Tibial nerve (tissue), 4 donors: ENCODE measurements around the gene KANSL3. TPM values are rescaled to one million over a fixed set of nuclear protein-coding genes. Genes with fewer than 3 reads are reported as not detected.

Experiments used
- DNase-seq, 2 donors: peaks; one replicate each; pipeline ENCODE4 v3.0.0-alpha.2; 2019; ENCODE audit warnings: low spot score in 2 of 2
- H3K27ac ChIP-seq, 4 donors: fragments of 200-600 bp; sonication (generic) in 3 of 4; one replicate each; pipeline ENCODE4 v1.5.1; 2017 to 2019; ENCODE audit warnings: mild to moderate bottlenecking in 1 of 4
- H3K27me3 ChIP-seq, 2 donors: fragments of 200-600 bp; sonication (generic) in 1 of 2; one replicate each; pipeline versions ENCODE4 v1.5.1 to v1.6.0; 2017 to 2019
- H3K36me3 ChIP-seq, 3 donors: fragments of 200-600 bp; sonication (generic); one replicate each; pipeline ENCODE4 v1.5.1; 2018 to 2019
- H3K4me1 ChIP-seq, 4 donors: fragments of 200-600 bp; sonication (generic) in 3 of 4; one replicate each; pipeline ENCODE4 v1.5.1; 2017 to 2019
- H3K4me3 ChIP-seq, 4 donors: fragments of 200-600 bp; sonication (generic) in 3 of 4; one replicate each; pipeline ENCODE4 v1.5.1; 2017 to 2019; ENCODE audit warnings: mild to moderate bottlenecking in 1 of 4, moderate library complexity in 1 of 4
- H3K9me3 ChIP-seq, 4 donors: fragments of 200-600 bp; sonication (generic) in 3 of 4; one replicate each; pipeline ENCODE4 v1.5.1; 2017 to 2019
- CTCF ChIP-seq, 5 experiments: fragments of 200-600 bp in 3 of 5; fragments of 450-650 bp in 2 of 5; sonication (generic) in 3 of 5; IDR thresholded peaks; one replicate each; pipeline ENCODE4 v1.5.1; 2016 to 2019; ENCODE audit warnings: antibody characterized with exemption in 5 of 5, mild to moderate bottlenecking in 3 of 5, moderate library complexity in 2 of 5
- EP300 ChIP-seq, 2 donors: sonication (generic); formaldehyde crosslinking; IDR thresholded peaks; one replicate each; pipeline ENCODE4 v1.6.1; 2017; ENCODE audit warnings: antibody characterized with exemption in 2 of 2, mild to moderate bottlenecking in 1 of 2
- POLR2A ChIP-seq, 2 donors: fragments of 450-650 bp; IDR thresholded peaks; one replicate each; pipeline ENCODE4 v1.6.1; 2017; ENCODE audit warnings: antibody characterized with exemption in 2 of 2, mild to moderate bottlenecking in 2 of 2, moderate library complexity in 2 of 2
- WGBS, 2 donors: methylation state at CpG; one replicate each; pipeline ENCODE4 v1.1.5; 2018; 5-methylcytosine and 5-hydroxymethylcytosine counted together
- total RNA-seq, 4 donors: library from RNA; depleted of rRNA; stranded (reverse); fragments of >200 nt; gene quantifications; one replicate each; pipeline ENCODE4 v1.1.0, GENCODE V29; 2016

KANSL3 gene
- total RNA-seq, 4 donors from 2014 or later = 55.7 to 87.0 (median 59.2) TPM

- H3K36me3 ChIP-seq = peaks cover 0 to 46% (median 0%) of the 10 kb centered on the region in 3 donors
- H3K9me3 ChIP-seq = no peaks in the 10 kb centered on the region
- TF ChIP-seq EP300 (IDR thresholded peaks at IDR 0.05) = peak in 1 of 2 donors; percentile 67
- TF ChIP-seq CTCF (IDR thresholded peaks at IDR 0.05) = no peak
- peaks cover 0 to 48% (median 0%) of the 10 kb centered on the region in 4 donors for H3K4me1 ChIP-seq
- H3K4me3 ChIP-seq = no peak overlapping the region
- H3K27me3 ChIP-seq = no peaks in the 10 kb centered on the region
- WGBS, 2 donors = 72 to 81% methylated on average over 8 of the region's 8 CpGs
- peak in 1 of 2 donors; percentile 48 for DNase-seq
- peak overlapping the region in 3 of 4 donors; percentile 45 to 76 (median 71) for H3K27ac ChIP-seq
Observed at GRCh38 chr2:96618596-96619283, 19.4 kb downstream of the KANSL3 start.

GRCh38 chr2:96617012-96617411, 21.1 kb downstream of the KANSL3 start:
- no peak overlapping the region for H3K4me3 ChIP-seq
- no peak for TF ChIP-seq CTCF (IDR thresholded peaks at IDR 0.05)
- TF ChIP-seq EP300 (IDR thresholded peaks at IDR 0.05) = no peak
- TF ChIP-seq POLR2A (IDR thresholded peaks at IDR 0.05) = no peak
- peaks cover 0 to 63% (median 3%) of the 10 kb centered on the region in 3 donors for H3K36me3 ChIP-seq
- H3K27me3 ChIP-seq = no peaks in the 10 kb centered on the region
- H3K9me3 ChIP-seq = no peaks in the 10 kb centered on the region
- no peak for DNase-seq
- H3K27ac ChIP-seq = peak overlapping the region in 2 of 4 donors; percentile 71 to 76
- peaks cover 0 to 36% (median 0%) of the 10 kb centered on the region in 4 donors for H3K4me1 ChIP-seq
- WGBS, 2 donors = 79 to 91% methylated on average over 4 of the region's 4 CpGs

GRCh38 chr2:96616535-96616934, 21.6 kb downstream of the KANSL3 start:
- no peak overlapping the region for H3K4me3 ChIP-seq
- WGBS, 2 donors = 75 to 89% methylated on average over 6 of the region's 6 CpGs
- H3K27me3 ChIP-seq = no peaks in the 10 kb centered on the region
- no peak for DNase-seq
- H3K36me3 ChIP-seq = peaks cover 0 to 68% (median 4%) of the 10 kb centered on the region in 3 donors
- no peak for TF ChIP-seq CTCF (IDR thresholded peaks at IDR 0.05)
- no peak for TF ChIP-seq EP300 (IDR thresholded peaks at IDR 0.05)
- TF ChIP-seq POLR2A (IDR thresholded peaks at IDR 0.05) = no peak
- no peaks in the 10 kb centered on the region for H3K9me3 ChIP-seq
- peaks cover 0 to 36% (median 0%) of the 10 kb centered on the region in 4 donors for H3K4me1 ChIP-seq
- peak overlapping the region in 2 of 4 donors; percentile 71 to 76 for H3K27ac ChIP-seq

GRCh38 chr2:96616128-96616527, 22.0 kb downstream of the KANSL3 start:
- H3K27ac ChIP-seq = peak overlapping the region in 1 of 4 donors; percentile 71
- H3K4me1 ChIP-seq = peaks cover 0 to 36% (median 0%) of the 10 kb centered on the region in 4 donors
- no peaks in the 10 kb centered on the region for H3K27me3 ChIP-seq
- WGBS, 2 donors = 89 to 93% methylated on average over 1 of the region's 1 CpG
- H3K4me3 ChIP-seq = no peak overlapping the region
- TF ChIP-seq CTCF (IDR thresholded peaks at IDR 0.05) = no peak
- no peak for TF ChIP-seq EP300 (IDR thresholded peaks at IDR 0.05)
- TF ChIP-seq POLR2A (IDR thresholded peaks at IDR 0.05) = no peak
- H3K9me3 ChIP-seq = no peaks in the 10 kb centered on the region
- peaks cover 0 to 72% (median 6%) of the 10 kb centered on the region in 3 donors for H3K36me3 ChIP-seq
- DNase-seq = no peak
